CD4-positive, alpha-beta T cell treated with Interleukin-21 for 1 hour (primary cell): ENCODE data around the gene DNHD1.

ENCODE experiments used
- DNase-seq: peaks from one replicate; pipeline ENCODE4 v3.0.0-alpha.2; 2020

DNHD1 gene

GRCh38 chr11:6531267-6531752 lies 34.2 kb downstream of the DNHD1 start:
- DNase-seq = peak; percentile 61

DNA sequence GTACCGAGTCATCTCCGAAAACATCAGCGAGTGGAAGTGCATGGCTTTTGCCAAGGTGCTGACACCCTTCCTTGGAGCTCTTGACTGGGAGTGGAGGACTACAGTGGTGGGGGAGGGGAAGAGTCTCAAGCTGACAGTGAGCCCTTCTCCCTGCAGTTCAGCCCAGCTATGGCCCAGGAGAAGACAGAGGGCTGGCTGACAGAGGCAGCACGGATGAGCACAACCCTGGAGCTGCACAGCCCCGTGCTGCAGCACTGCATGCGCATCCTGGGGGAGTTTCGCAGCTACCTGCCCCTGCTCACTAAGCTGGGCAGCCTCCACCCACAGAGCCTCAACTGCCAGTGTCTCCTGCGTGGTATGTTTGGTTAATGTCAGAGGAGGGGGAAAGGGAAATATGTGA lies 41.4 kb downstream of the DNHD1 start:
- no peak for DNase-seq

GRCh38 chr11:6538945-6539344 lies 41.9 kb downstream of the DNHD1 start:
- DNase-seq = no peak

DNA sequence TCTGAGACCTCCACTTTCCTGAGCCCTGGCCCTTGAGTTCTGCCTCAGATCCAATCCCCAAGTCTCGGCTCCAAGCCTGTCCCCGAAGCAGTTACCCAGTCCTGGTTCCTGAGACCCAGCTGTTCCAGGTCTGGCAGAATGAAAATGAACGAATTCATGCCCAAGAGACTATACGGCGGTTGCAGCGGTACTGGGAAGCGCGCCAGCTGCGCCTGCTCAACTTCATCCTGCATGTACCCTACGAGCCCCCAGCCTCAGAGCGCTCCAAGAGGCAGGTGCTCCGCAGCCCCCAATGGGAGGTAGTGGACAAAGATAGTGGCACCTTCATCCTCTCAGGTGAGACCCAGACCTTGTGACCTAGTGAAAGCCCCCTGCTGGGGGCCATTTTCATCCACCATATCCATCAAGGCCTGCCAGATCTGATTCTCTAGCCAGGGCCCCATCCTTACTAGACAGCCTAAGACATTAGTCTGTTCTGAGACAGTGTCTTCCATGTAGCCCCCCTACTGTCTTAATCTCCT lies 42.7 kb downstream of the DNHD1 start:
- no peak for DNase-seq

GRCh38 chr11:6541356-6541755 lies 44.3 kb downstream of the DNHD1 start:
- no peak for DNase-seq

GRCh38 chr11:6542727-6543126 lies 45.6 kb downstream of the DNHD1 start:
- no peak for DNase-seq

DNA sequence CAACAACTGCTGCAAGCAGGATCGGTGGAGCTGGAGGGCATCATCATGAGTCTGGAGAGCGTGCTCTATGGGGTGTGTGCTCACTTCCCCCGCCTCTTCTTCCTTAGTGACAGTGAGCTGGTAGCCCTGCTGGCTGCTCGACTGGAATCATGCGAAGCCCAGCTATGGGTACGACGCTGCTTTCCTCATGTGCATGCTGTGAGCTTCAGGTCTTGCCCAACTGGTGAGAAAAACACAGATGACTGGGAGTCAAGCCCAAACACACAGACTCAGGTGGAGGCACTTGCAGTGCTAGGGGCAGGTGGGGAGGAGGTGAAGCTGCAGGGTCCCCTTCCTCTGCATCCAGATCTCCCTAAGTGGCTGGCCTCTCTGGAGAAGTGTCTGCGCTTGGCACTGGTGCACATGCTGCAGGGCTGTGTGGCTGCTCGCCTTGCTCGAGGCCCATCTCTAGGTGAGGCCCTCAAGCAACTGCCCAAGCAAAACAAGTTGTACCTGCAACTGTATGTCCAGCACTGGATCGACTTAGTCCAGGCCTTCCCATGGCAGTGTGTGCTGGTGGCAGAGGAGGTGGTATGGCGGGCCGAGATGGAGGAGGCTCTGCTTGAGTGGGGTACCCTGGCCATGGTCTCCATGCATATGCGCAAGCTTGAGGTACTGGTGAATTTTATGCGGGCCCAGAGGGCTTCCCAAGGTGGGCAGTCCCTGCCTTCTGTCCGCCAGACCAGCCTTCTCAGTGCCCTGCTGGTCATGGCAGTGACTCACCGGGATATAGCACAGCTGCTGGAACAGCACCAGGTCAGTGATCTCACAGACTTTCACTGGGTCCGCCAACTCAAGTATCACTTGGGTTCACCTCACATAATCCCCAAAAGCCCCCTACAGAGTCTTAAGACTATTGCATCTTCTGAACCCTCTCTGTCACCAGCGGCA lies 48.1 kb downstream of the DNHD1 start:
- no peak for DNase-seq

DNA sequence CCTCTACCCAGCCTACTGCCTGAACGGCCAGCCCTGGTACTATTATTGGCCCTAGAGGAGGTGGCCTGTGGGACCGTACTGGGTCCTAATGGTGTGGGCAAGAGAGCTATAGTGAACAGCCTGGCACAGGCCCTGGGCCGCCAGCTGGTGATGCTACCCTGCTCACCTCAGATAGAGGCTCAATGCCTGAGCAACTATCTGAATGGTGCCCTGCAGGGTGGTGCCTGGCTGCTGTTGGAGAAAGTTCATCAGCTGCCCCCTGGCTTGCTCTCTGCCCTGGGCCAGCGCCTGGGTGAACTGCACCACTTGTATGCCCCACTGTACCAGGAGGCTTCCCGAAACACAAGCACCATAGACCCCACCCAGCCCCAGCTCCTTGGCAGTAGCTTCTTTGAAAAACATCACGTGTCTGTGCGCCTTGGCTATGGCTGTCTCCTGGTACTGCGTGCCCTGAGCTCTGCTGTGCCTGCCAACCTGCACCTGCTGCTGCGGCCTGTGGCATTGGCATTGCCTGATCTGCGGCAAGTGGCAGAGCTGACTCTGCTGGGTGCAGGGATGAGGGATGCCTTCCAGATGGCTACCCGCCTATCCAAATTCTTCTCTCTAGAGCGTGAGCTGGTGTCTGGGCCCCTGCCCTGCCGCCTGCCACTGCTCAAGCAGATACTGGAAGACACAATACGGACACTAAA lies 49.0 kb downstream of the DNHD1 start:
- DNase-seq = no peak

GRCh38 chr11:6546735-6547134 lies 49.7 kb downstream of the DNHD1 start:
- no peak for DNase-seq

- no peak for DNase-seq
These were observed 50.1 kb downstream of the DNHD1 start for GRCh38 chr11:6547177-6547576.

DNA sequence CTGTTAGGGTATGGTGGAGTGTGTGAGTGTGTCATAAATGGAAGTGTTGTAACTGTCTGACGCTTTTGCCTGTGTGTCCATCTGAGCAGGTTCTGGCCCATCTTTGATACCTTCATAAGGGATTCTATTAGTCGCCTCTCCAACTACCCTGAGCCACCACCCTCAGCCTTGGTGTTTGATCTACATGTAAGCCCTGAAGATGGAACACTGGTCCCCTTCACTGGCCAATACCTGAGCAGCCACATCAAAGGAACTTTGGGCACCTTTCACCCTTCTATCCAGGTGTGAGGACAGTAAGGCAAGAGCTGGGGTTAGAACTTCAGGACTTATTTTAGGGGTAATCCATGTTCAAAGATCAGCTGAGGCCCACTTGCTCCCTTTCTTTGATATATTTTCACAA lies 51.0 kb downstream of the DNHD1 start:
- no peak for DNase-seq

- no peak for DNase-seq
These were observed 51.6 kb downstream of the DNHD1 start for GRCh38 chr11:6548641-6549040.

- no peak for DNase-seq
These were observed 56.6 kb downstream of the DNHD1 start for GRCh38 chr11:6553634-6554033.

DNA sequence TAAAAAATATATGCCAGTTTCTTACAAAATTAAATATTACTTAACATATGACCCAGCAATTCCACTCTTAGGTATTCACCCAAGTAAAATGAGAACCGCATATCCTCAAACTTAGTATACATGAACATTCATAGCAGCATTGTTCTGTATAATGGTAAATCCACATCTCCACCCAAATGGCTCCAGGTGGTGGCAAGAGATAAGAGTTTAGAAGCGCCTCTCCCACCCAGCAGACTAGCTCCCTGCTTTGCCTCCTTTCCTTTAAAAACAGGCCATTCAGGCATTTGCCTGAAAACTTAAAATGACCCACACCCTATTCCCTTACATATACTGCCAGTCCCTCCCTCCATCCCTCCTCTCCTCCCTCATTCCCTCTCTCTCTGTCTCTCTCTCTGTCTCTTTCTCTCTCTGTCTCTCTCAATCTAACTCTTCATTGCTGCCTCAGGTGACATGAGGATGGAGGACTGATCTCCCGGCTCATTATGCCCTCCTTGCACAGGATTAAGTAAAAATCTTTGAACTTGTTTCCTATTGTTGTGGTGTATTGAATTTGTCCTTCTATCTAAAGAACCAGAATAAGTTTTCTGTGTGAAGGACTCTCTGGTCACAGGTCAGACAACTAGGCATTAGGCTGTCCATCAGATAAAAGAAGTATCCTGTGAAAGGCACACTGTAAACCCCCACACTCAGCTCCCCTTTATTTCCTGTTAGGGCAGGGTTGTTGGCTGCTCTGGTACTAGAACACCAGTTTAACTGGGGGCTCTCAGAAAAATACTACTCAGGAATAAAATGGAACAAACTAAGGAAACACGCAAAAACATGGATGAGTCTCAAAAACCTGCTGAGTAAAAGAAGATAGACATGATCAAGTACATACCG lies 58.0 kb downstream of the DNHD1 start:
- no peak for DNase-seq

GRCh38 chr11:6556139-6556949 lies 59.3 kb downstream of the DNHD1 start:
- DNase-seq = no peak

GRCh38 chr11:6557063-6557462 lies 60.0 kb downstream of the DNHD1 start:
- DNase-seq = no peak

- DNase-seq = no peak
These were observed 60.9 kb downstream of the DNHD1 start for GRCh38 chr11:6557761-6558674.

DNA sequence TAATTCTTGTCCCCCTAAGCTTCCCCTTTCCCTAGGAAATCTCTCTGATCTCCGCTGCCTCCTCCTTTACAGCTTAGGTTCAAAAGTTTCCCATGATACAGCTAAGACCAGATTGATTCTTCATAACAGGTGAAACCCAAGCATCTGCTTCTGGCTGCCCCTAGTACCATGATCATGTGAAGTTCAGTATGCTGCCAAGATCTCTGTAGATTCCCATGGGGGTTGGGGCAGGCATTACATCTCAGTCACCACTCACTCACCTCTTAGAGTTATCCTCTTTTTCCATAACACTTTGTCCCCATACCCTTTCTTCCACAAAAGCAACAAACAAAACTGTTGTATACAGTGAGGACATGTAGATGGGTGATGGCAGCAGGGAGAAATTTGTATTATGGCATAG lies 62.3 kb downstream of the DNHD1 start:
- no peak for DNase-seq

DNA sequence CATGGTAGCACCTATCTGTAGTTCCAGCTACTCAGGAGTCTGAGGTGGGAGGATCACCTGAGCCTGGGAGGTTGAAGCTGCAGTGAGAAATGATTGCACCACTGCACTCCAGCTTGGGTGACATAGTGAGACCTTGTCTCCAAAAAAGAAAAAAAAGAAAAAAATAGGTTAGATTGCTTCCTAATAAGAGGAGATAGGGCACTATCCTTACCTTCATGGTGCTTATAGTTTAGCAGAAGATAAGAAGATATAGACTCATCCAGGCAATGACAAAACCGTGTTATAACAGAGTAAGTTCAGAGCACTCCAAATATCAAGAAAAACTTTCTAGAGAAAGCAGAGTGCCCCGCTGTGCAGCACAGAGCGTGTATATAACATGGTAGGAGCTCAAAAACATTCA lies 64.2 kb downstream of the DNHD1 start:
- DNase-seq = no peak

GRCh38 chr11:6563121-6563619 lies 66.1 kb downstream of the DNHD1 start:
- no peak for DNase-seq

GRCh38 chr11:6563667-6564066 lies 66.6 kb downstream of the DNHD1 start:
- no peak for DNase-seq
